Lung (tissue), 12 donors: ENCODE measurements around the gene SLC8A1. TPM values are rescaled to one million over a fixed set of nuclear protein-coding genes. Genes with fewer than 3 reads are reported as not detected.

Experiments
- ATAC-seq: fragments of 200-7000 bp; cut with Tn5 transposase; one replicate; pipeline ENCODE4 v1.9.1; 2020; ENCODE audit warnings: moderate number of reproducible peaks; ENCODE audit not compliant: insufficient read depth, low FRiP score
- DNase-seq, 3 donors: peaks; one replicate each; pipeline ENCODE4 v3.0.0-alpha.2; 2013 to 2017
- H3K27ac ChIP-seq, 2 donors: one replicate each; pipeline ENCODE4 v1.5.1; 2013; ENCODE audit warnings: mild to moderate bottlenecking in 2 of 2, moderate library complexity in 2 of 2, control low read depth in 1 of 2, inconsistent platforms in 1 of 2, low read depth in 1 of 2, low read length in 1 of 2
- H3K27me3 ChIP-seq, 3 donors: one replicate each; pipeline ENCODE4 v1.5.1; 2013; ENCODE audit warnings: low read length in 2 of 3; ENCODE audit not compliant: control insufficient read depth in 3 of 3, insufficient read depth in 3 of 3
- H3K36me3 ChIP-seq, 4 donors: one replicate each; pipeline ENCODE4 v1.5.1; 2013; ENCODE audit warnings: low read length in 4 of 4, mild to moderate bottlenecking in 1 of 4, moderate library complexity in 1 of 4; ENCODE audit not compliant: control insufficient read depth in 4 of 4, insufficient read depth in 4 of 4
- H3K4me1 ChIP-seq, 5 donors: one replicate each; pipeline ENCODE4 v1.5.1; 2013; ENCODE audit warnings: low read length in 5 of 5, mild to moderate bottlenecking in 2 of 5, moderate library complexity in 1 of 5; ENCODE audit not compliant: control insufficient read depth in 5 of 5, insufficient read depth in 5 of 5
- H3K4me3 ChIP-seq: one replicate; pipeline ENCODE4 v1.5.1; 2013; ENCODE audit warnings: mild to moderate bottlenecking, control low read depth, moderate library complexity
- H3K9ac ChIP-seq, 2 donors: one replicate each; pipeline ENCODE4 v1.5.1; 2013; ENCODE audit warnings: low read length in 2 of 2, control low read depth in 1 of 2; ENCODE audit not compliant: insufficient read depth in 1 of 2
- H3K9me3 ChIP-seq, 4 donors: one replicate each; pipeline ENCODE4 v1.5.1; 2013; ENCODE audit warnings: low read length in 3 of 4, mild to moderate bottlenecking in 1 of 4, moderate library complexity in 1 of 4; ENCODE audit not compliant: control insufficient read depth in 4 of 4, insufficient read depth in 3 of 4
- CTCF ChIP-seq: IDR thresholded peaks from 2 replicates; pipeline ENCODE4 v1.5.1; 2012; ENCODE audit warnings: mild to moderate bottlenecking; ENCODE audit errors: control extremely low read depth, extremely low read depth
- WGBS, 2 donors: extraction: QIAGEN DNeasy Blood & Tissue Kit; methylation state at CpG; one replicate each; pipeline ENCODE4 v1.1.7; 2013; 5-methylcytosine and 5-hydroxymethylcytosine counted together
- polyA plus RNA-seq, 2 donors: library from polyadenylated mRNA; stranded (reverse); fragments of 200-250 nt; gene quantifications; one replicate each; pipeline ENCODE4 v1.2.1, GENCODE V29; 2013
- total RNA-seq, 2 donors: library from RNA; depleted of rRNA in 1 of 2; stranded (reverse); fragments of >200 nt in 1 of 2; gene quantifications; one replicate each; pipeline ENCODE4 v1.2.1, GENCODE V29; 2014 to 2021
- donor health status: control.
- donor health status: control.
- donor health status: Bipolar disorder and iron deficiency.
- donor health status: healthy.
- donor health status: DM: yes; HTN: yes; CAD: no.

The SLC8A1 gene
- total and polyA plus RNA-seq, 4 donors: 1.2 to 34.7 (median 18.4) TPM

- no peak overlapping the region for H3K27ac ChIP-seq
- H3K9ac ChIP-seq: no peak overlapping the region
- ATAC-seq (no peak), DNase-seq (no peak)
- H3K36me3 ChIP-seq: no peaks in the 10 kb centered on the region
- TF ChIP-seq CTCF: no peak
- H3K4me3 ChIP-seq: no peak overlapping the region
- H3K27me3 ChIP-seq: no peaks in the 10 kb centered on the region
- peaks cover 0 to 14% (median 0%) of the 10 kb centered on the region in 5 donors for H3K4me1 ChIP-seq
- 91% methylated on average over 5 of the region's 5 CpGs for WGBS, 2 donors
- no peaks in the 10 kb centered on the region for H3K9me3 ChIP-seq
Observed at GRCh38 chr2:40189881-40190280, 262.0 kb downstream of the SLC8A1 start.

GRCh38 chr2:40187054-40187453 lies 264.8 kb downstream of the SLC8A1 start:
- ATAC-seq: no peak
- peaks cover 0 to 2% (median 0%) of the 10 kb centered on the region in 4 donors for H3K9me3 ChIP-seq
- no peak overlapping the region for H3K9ac ChIP-seq
- no peak overlapping the region for H3K27ac ChIP-seq
- H3K36me3 ChIP-seq: no peaks in the 10 kb centered on the region
- no peak for DNase-seq
- peaks cover 0 to 16% (median 0%) of the 10 kb centered on the region in 5 donors for H3K4me1 ChIP-seq
- no peak for TF ChIP-seq CTCF
- no peaks in the 10 kb centered on the region for H3K27me3 ChIP-seq
- WGBS, 2 donors: 84 to 89% methylated on average over 5 of the region's 5 CpGs
- H3K4me3 ChIP-seq: no peak overlapping the region

- H3K27me3 ChIP-seq: no peaks in the 10 kb centered on the region
- 73 to 75% methylated on average over 5 of the region's 5 CpGs for WGBS, 2 donors
- peaks cover 0 to 12% (median 0%) of the 10 kb centered on the region in 5 donors for H3K4me1 ChIP-seq
- H3K4me3 ChIP-seq: no peak overlapping the region
- DNase-seq: no peak
- no peak overlapping the region for H3K27ac ChIP-seq
- no peak for ATAC-seq
- H3K36me3 ChIP-seq: no peaks in the 10 kb centered on the region
- TF ChIP-seq CTCF: no peak
- H3K9ac ChIP-seq: no peak overlapping the region
- peaks cover 0 to 2% (median 0%) of the 10 kb centered on the region in 4 donors for H3K9me3 ChIP-seq
Observed at GRCh38 chr2:40184551-40184950, 267.3 kb downstream of the SLC8A1 start.

GRCh38 chr2:40181855-40182254 lies 270.0 kb downstream of the SLC8A1 start:
- 93 to 98% methylated on average over 3 of the region's 3 CpGs for WGBS, 2 donors

More at GRCh38 chr2:40181855-40182254, 270.0 kb downstream of the SLC8A1 start:
- Histone ChIP-seq H3K36me3 (no peaks in the 10 kb centered on the region), H3K9me3 (peaks cover 0 to 2% (median 0%) of the 10 kb centered on the region in 4 donors), H3K4me1 (peaks cover 0 to 5% (median 0%) of the 10 kb centered on the region in 5 donors), H3K4me3 (no peak overlapping the region), H3K27me3 (no peaks in the 10 kb centered on the region), H3K27ac (peak overlapping the region in 1 of 2 donors; percentile 40), H3K9ac (no peak overlapping the region)
- TF ChIP-seq CTCF: no peak
- ATAC-seq (no peak), DNase-seq (no peak)
